Measurements from ENCODE around the gene AMH.

GRCh38 chr19:2236314-2237050 lies 12.6 kb upstream of the AMH start, which contains the start of the genes PLEKHJ1 and SF3A2:
- TF ChIP-seq, protein P1, sequence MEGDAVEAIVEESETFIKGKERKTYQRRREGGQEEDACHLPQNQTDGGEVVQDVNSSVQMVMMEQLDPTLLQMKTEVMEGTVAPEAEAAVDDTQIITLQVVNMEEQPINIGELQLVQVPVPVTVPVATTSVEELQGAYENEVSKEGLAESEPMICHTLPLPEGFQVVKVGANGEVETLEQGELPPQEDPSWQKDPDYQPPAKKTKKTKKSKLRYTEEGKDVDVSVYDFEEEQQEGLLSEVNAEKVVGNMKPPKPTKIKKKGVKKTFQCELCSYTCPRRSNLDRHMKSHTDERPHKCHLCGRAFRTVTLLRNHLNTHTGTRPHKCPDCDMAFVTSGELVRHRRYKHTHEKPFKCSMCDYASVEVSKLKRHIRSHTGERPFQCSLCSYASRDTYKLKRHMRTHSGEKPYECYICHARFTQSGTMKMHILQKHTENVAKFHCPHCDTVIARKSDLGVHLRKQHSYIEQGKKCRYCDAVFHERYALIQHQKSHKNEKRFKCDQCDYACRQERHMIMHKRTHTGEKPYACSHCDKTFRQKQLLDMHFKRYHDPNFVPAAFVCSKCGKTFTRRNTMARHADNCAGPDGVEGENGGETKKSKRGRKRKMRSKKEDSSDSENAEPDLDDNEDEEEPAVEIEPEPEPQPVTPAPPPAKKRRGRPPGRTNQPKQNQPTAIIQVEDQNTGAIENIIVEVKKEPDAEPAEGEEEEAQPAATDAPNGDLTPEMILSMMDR (IDR thresholded peaks at IDR 0.05), result peak; percentile 98
- TF ChIP-seq TCF7L2 (IDR thresholded peaks at IDR 0.05; ENCODE audit: low read depth, low read length), result no peak
- TF ChIP-seq REST (IDR thresholded peaks at IDR 0.05; ENCODE audit: insufficient read depth in 1 of 2, low read depth in 2 of 2, low read length in 1 of 2), result no peak
- peak; percentile 71 for TF ChIP-seq POLR2AphosphoS5 (IDR thresholded peaks at IDR 0.05; ENCODE audit: low read depth, low read length)
